Skeletal muscle cell (primary cell): ENCODE data around the gene CORO1C.

Experiments
- DNase-seq: peaks from one replicate; pipeline ENCODE4 v3.0.0-alpha.2; 2010; ENCODE audit warnings: low read depth
- H3K4me3 ChIP-seq: 2 replicates; pipeline ENCODE4 v1.5.1; 2011; ENCODE audit warnings: low read depth, mild to moderate bottlenecking, control low read depth, low read length, moderate library complexity

The CORO1C gene

GRCh38 chr12:108702595-108703320, 28.6 kb downstream of the CORO1C start:
- H3K4me3 ChIP-seq, result no peak overlapping the region

GRCh38 chr12:108701779-108702441, 29.4 kb downstream of the CORO1C start:
- H3K4me3 ChIP-seq, result no peak overlapping the region
- no peak for DNase-seq

More at GRCh38 chr12:108702595-108703320, 28.6 kb downstream of the CORO1C start:
- DNase-seq, result no peak

- DNase-seq, result no peak
- H3K4me3 ChIP-seq, result no peak overlapping the region
These were observed 30.3 kb downstream of the CORO1C start for GRCh38 chr12:108700833-108701541.

GRCh38 chr12:108699955-108700563, 31.3 kb downstream of the CORO1C start:
- DNase-seq, result no peak
- H3K4me3 ChIP-seq, result no peak overlapping the region

GRCh38 chr12:108697905-108698304, 33.4 kb downstream of the CORO1C start:
- no peak overlapping the region for H3K4me3 ChIP-seq
- no peak for DNase-seq

- DNase-seq, result no peak
- no peak overlapping the region for H3K4me3 ChIP-seq
These were observed 34.4 kb downstream of the CORO1C start for GRCh38 chr12:108696996-108697290.

DNA sequence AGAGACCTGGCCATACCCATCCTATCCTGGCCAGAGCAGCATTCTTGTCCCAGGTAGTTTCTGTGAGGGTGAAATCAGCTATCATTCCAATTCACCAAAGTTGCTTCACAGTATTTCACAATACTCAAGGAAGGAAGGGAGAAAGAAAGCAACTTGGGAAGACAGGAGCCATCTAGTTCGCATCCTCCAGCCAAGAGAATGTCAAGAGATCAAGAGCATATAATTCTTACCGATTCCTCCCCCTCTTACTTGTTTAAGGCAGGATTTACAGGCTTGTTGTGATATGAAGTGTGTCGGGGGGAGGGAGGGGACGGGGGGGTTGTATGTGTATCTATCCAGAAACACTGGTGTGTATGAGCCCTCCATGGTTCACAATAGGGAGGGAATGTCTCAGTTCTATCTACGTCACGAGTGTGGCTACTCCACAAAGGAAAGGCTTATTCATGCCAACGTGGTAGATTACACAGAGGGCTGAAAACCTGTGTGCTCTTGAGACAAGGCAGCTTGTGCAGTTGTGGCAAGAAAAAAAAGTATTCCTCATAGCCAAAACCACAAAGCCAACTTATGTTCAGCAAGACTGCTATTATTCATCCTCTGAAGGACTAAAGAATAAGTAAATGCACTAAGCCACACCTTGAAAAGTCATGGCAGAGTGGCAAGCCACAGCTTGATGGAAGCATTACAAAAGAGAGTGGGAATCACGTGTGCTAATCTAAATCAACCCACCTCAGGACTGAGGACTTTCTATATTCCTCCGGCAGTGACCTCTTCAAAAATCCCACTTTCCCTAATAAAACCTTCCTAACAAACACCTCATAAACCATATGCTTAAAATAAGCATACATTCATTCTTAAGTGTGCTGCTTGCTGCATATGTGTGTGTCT, 35.0 kb downstream of the CORO1C start:
- peak; percentile 98 for DNase-seq
- no peak overlapping the region for H3K4me3 ChIP-seq

DNA sequence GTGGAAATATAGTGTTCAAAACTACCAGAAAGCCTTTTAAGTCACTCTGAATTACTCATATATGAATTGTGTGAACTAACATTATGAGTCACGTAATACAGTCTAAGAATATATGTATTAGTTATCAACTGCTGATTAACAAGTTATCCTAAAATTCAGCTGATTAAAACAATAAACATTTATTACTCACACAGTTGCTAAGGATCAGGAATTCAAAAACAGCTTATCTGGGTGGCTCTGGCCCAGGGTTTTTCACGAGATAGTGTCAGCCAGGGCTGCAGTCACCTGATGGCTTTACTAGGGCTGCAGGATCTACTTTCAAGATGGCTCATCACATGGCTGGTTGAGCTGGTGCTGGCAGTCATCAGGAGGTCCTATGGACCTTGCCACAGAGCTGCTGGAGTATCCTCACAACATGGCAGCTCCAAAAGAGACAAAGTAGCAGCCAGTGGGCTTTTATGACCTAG, 36.5 kb downstream of the CORO1C start:
- no peak overlapping the region for H3K4me3 ChIP-seq
- DNase-seq, result no peak

- DNase-seq, result no peak
- no peak overlapping the region for H3K4me3 ChIP-seq
These were observed 37.6 kb downstream of the CORO1C start for GRCh38 chr12:108693751-108694150.

DNA sequence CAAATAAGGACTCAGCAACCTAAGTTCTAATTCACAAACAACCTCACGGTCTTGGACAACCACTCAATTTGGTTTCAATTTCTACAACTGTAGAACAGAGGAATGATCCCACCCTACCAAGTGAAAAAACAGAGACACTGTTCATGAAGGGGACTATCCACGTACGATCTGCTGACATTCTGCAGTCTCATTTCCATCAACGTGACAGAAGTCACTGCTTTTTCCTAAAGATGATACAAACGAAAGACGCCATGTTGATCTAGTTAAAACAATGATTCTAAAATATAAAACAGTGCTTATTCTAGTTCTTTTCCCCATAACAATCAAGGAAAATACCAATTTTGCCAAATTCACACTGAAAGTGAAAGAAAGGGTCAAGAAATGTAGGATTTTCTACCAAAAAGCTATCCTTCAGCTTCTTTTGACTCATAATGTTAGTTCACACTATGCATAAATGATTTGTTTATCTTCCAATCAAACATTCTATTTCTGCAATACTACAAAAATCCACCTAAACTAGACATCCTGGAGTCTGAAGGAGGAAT, 38.1 kb downstream of the CORO1C start:
- DNase-seq, result no peak
- no peak overlapping the region for H3K4me3 ChIP-seq

DNA sequence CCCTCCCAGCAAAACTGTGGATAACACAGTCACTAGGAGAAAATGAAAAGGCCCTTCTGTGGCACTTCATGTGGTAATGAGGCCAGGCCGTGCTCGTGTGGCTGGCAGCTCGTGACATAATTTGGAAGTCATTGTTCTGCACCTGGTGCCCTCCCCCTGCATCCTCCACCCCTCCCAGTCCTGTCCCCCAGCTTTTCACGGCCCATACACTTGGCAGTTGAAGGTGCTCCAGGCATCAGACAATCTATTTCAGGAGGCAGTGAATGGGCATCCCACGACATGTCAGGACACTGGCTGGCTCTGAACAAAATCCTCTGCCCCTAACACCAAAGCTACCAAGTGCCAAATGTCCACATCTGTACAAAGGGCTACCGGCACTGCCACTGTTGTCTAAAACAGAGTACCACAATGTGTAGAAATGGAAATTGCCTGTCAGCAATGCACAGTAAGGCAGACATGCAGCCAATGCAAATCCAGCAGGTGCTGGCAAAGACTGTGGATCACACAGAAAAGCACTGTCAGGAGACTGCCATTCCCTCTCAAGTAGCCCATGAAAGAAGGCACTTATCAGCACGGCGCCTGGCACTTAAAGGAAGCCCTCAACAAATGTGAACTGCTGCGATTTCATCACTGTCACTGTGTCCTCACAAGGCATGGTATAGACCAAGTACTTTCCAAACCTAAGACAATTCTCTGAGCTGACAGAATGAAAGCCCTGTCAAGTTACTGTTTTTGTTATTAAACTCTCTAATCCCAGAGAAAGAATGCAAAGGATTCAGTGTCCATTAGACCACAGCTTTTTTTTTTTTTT, 39.1 kb downstream of the CORO1C start:
- no peak for DNase-seq
- H3K4me3 ChIP-seq, result no peak overlapping the region

DNA sequence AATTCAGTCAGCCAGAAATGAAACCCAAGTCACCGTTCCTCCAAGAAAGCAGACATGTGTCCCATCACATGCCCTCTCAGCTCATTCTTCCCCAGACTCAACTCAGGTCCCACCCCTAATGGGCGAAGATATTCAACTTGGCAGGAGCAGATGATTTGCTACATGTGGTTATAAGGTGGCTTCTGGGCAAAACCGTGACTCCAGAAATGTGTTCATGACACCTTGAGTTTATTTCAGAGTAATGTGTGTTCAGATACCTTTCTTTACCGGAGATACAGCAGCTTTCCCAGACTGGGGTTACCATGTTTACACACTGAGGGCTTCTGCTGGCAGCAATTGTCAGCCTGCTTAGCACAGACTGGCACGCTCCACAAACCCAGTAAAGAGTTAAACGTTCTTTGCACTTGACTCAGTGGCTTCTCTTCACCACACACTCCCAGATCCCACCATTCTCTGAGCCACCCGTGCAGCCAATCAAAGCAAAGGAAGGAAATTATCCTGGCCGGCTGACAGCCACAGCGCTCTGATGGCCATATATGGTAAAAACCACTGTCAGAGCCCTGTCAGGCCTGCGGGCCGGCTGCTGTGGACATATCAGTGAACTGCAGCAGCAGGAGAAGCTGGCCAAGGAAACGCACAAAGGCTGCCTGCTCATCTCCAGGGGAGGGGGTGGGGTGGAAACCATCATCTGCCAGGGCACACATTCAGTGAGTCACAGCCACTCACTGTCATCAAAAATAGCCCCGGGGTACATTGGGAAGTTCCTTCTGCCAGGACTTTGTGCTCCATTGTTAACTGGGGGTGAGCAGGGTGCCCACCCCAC, 39.9 kb downstream of the CORO1C start:
- peak overlapping the region; percentile 21 for H3K4me3 ChIP-seq

DNA sequence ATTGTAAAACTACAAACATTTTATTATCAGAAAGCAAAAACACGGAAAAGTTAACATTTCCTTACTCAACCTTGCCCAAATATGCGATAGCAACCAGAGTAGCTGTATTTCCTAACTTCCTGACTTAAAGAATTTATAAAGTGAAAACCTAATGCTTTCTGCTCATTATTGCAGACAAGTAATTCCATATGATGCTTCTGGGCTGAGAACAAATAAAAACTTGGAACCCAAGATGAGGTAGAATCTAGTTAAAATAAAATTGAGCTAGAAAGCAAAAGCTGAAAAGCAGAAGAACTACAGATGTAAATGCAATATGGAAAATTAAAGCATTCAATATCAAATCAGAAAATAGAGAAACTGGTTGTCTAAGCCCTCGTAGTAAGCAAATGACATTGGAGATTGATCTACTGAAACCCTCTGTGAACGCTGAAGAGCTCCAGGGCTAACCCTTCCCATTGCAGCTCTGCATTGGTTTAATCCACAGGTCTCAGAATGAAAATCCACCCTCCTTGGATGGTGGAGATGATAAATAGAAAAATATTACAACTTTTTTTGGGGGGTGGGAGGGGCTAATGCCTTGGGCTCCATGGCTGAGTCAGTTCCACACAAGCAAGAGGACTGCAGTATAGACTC, 40.7 kb downstream of the CORO1C start:
- H3K4me3 ChIP-seq, result peak overlapping the region; percentile 21
- DNase-seq, result no peak

More for the DNA sequence above, 39.9 kb downstream of the CORO1C start:
- peak; percentile 99 for DNase-seq

- no peak for DNase-seq
- H3K4me3 ChIP-seq, result no peak overlapping the region
These were observed 41.2 kb downstream of the CORO1C start for GRCh38 chr12:108690191-108690518.

GRCh38 chr12:108689314-108690190, 41.8 kb downstream of the CORO1C start:
- DNase-seq, result no peak
- H3K4me3 ChIP-seq, result no peak overlapping the region

DNA sequence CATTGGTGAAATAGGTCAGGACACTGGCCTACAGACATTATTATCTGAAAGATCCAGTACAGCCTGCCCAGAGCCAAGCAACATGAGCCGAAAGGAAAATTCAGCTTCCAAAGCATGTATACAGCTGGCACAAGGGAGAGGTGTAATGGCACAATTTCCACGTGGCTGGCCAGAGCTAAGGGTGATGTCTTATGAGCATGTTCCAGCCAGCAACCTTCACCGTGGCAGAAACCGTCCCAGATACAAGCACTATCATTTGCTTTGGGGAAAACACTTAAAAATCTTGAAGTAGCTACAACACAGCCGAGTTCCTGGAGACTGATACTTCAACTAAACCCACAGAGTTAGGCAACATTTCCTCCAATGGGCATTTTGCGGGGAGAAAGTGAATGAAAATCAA, 44.5 kb downstream of the CORO1C start:
- DNase-seq, result no peak
- no peak overlapping the region for H3K4me3 ChIP-seq
